G401 (cell line): ENCODE results near the gene FERMT3. TPM values are rescaled to one million over a fixed set of nuclear protein-coding genes. Genes with fewer than 3 reads are reported as not detected.

Source experiments
- DNase-seq: peaks from one replicate; pipeline ENCODE4 v3.0.0-alpha.2; 2015; ENCODE audit warnings: low spot score
- in situ Hi-C: cut with HindIII; loops from 2 replicates; pipeline ENCODE4 v1.10.0; 2016; ENCODE audit warnings: low sequenced_read_pairs, mixed read lengths
- total RNA-seq: library from RNA; depleted of rRNA; stranded (reverse); fragments of >200 nt; shearing (Covaris generic); gene quantifications from 2 replicates; pipeline ENCODE4 v1.2.3, GENCODE V29; 2014

Gene FERMT3
- total RNA-seq, 1 experiment from 2014 or later = 5.9 TPM

DNA sequence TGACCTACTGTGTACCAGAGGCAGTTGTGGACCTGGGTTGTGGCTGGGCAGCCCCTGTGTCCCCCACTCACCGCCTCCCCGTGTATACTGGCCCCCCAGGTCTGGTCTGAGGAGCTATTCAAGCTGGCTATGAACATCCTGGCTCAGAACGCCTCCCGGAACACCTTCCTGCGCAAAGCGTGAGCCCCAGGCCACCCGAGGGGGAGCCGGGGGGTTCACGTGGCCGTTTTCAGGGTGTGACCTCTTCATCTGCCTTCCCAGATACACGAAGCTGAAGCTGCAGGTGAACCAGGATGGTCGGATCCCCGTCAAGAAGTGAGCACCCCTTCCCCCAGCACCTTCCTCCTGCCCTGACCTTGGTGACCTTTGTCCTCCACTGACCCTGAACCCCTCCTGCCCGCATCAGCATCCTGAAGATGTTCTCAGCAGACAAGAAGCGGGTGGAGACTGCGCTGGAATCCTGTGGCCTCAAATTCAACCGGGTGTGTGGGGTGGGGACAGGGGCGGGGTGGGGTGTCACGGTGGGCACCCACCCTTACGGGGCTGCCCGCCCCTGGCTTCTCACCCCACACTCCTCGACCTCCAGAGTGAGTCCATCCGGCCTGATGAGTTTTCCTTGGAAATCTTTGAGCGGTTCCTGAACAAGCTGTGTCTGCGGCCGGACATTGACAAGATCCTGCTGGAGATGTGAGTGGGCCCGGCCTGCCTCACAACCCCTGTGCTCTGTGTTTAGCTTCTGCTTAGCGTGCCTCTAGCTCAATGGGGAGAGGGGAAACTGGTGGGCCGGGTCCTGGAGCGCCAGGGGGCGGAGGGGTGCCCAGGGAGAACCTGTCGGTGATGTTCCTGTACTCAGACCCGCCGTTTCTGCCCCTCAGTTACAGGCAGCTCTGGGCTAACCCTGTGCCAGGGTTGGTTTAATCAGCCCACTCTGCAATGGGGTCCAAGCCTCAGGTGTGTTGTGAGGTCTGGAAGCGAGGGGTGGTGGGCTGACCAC is 48.9 kb downstream of the FERMT3 start:
- no peak for DNase-seq
- in situ Hi-C loops = no loop called here

GRCh38 chr11:64256300-64256699 is 49.8 kb downstream of the FERMT3 start:
- in situ Hi-C loops = no loop called here
- DNase-seq = no peak

DNA sequence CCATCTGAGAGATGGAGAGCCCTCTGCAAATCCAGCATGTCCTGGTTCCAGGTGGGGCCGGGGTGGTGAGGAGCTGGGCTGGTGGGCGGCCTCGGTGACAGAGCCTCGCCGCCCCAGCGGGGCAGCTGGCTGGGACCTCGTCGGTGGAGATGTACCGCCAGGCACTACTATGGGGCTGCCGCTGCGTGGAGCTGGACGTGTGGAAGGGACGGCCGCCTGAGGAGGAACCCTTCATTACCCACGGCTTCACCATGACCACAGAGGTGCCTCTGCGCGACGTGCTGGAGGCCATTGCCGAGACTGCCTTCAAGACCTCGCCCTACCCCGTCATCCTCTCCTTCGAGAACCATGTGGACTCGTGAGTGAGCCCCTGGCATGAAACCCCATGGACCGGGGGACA is 51.8 kb downstream of the FERMT3 start:
- in situ Hi-C loops = no loop called here
- DNase-seq = no peak

DNA sequence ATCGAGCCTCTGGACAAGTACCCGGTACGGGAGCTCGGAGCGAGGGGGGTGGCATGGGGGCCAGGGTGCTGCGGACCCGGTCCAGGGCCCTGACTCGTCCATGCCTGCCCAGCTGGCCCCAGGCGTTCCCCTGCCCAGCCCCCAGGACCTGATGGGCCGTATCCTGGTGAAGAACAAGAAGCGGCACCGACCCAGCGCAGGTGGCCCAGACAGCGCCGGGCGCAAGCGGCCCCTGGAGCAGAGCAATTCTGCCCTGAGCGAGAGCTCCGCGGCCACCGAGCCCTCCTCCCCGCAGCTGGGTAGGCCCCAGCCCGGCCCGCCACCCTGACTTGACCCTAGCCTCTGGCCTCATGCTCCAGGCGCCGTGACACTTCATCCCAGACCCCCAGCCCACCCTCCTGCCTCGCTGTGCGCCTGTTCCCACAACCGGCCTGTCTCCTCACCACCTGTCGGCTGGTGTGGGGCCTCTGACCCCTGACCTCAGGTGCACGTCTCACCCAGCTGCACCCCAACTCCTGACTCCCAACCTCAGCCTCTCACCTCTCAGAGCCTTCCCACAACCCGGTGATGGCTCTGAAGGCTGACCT is 52.5 kb downstream of the FERMT3 start:
- in situ Hi-C loops = no loop called here
- no peak for DNase-seq

DNA sequence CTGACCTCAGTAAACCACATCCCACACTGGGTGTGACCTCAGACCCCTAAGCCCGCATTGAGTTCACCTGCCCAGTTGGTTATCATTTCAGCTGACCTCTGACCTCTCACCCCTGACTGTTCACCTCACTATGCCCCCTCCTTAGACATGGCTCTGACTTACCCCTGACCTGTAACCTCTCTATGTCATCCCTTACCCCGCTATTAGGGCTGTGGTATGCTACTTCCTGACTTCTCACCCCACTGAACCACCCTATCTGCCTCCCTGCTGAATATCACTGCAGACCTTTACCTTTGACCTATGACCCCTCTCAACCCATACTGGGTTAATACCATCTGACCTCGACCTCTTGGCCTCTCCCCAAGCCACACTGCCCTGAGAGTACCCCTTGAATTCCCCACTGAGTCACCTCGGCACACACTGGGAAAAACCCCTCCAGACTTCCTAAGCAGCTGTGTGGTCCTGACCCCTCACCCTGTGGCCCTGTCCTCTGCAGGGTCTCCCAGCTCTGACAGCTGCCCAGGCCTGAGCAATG is 53.1 kb downstream of the FERMT3 start:
- no peak for DNase-seq
- in situ Hi-C loops = no loop called here

DNA sequence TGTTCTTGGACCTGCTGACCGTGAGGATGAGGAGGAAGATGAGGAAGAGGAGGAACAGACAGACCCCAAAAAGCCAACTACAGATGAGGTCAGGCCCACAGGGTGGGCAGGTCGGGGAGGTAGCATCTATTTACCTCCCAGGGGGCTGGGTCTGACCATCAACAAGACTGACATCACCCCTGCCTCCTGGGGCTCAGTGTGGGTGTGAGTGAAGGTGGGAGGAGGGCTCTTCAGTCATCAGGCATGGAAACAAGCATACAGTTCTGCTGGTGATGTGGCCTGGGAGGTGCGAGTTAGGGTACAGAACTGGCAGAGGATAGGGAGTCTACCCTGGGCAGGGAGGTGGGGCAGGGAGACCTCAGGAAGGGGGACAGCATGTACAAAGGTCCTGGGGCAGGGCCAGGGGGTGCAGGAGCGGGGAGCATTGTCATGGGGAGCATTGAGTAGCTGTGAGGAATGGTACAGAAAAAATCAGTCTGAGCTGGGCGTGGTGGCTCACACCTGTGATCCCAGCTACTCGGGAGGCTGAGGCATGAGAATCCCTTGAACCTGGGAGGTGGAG is 53.7 kb downstream of the FERMT3 start:
- DNase-seq = no peak
- in situ Hi-C loops = no loop called here

DNA sequence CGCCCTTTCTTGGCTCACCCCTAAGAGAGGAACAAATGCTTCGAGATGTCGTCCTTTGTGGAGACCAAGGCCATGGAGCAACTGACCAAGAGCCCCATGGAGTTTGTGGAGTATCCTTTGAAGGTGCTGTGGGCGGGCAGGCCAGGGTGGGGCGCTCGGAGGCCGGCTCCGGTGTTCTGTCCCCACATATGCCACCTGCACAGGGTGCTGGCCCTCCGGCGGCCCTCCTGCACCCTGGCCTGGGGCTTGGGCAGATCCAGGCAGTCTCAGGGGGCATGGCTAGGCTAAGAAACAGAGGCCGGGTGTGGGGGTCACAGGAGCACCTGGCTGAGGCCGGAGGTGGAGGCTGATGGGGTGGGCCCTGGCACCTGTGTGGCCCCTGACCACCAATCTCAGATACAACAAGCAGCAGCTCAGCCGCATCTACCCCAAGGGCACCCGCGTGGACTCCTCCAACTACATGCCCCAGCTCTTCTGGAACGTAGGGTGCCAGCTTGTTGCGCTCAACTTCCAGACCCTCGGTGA is 55.1 kb downstream of the FERMT3 start:
- in situ Hi-C loops = no loop called here
- no peak for DNase-seq

DNA sequence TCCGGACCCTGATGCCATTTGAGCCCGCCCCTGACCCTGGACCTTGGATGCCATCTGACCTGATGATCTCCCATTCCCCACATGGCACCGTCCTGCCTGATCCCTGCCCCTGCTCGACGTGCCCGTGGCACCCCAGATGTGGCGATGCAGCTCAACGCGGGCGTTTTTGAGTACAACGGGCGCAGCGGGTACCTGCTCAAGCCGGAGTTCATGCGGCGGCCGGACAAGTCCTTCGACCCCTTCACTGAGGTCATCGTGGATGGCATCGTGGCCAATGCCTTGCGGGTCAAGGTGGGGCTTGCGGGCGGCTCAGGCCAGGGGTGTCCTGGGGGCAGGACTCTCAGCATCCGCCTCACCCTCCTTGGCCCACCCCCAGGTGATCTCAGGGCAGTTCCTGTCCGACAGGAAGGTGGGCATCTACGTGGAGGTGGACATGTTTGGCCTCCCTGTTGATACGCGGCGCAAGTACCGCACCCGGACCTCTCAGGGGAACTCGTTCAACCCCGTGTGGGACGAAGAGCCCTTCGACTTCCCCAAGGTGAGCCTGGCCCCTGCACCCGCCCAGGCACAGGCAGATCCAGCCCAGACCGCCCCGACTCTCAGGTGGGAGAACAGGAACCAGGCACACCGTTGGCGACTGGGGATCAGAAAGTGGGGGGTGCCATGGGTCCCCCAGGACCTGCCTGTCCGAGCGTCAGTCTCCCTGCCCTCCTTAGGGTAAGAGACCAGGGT is 55.9 kb downstream of the FERMT3 start:
- no peak for DNase-seq
- in situ Hi-C loops = no loop called here

DNA sequence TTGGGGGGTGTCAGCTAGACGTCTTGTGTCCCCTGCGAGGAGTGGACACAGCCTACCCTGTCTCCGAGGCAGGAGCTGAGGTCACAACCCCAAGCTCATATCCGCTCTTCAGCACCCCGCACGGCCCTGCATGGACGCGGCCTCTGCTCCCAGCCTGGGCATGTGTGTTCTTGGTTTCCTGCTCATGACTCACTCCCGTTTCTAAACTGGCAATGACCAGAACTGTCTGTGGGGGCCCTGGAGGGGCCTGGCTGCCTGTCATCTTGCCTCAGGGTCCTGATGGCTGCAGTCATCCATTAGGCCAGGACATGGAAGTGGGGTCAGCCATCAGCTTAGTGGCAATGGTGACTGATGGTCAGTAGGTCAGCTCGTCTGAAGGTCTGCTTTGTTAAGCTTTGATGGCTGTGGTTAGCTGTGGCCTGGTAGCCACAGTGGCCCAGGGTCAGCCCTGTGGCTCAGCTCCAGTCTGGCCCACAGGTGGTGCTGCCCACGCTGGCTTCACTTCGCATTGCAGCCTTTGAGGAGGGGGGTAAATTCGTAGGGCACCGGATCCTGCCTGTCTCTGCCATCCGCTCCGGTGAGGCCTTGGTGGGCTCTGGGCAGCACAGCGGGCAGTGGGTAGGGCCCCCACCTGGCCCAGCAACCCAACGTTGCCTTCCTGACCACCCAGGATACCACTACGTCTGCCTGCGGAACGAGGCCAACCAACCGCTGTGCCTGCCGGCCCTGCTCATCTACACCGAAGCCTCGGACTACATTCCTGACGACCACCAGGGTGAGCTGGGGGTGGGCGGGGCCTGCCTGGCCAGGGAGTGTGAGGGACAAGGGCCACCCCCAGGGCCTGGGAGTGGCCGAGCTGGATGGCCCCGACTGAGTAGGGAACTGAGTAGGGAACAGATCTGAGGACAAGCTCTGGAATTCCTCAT is 56.8 kb downstream of the FERMT3 start:
- DNase-seq = no peak
- in situ Hi-C loops = no loop called here

DNA sequence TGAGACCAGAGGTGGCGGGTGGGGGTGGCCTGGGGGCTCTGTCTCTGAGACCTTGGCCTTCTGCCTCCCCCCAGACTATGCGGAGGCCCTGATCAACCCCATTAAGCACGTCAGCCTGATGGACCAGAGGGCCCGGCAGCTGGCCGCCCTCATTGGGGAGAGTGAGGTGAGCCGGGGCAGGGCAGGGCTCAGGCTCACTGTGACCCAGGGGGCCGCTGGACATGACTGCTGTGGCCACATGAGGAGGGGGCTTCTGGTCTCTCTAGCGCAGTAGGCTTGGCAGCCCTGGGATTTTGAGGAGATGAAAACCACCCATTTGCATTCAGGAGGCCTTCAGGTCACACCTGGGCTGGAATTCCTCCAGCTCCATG is 57.4 kb downstream of the FERMT3 start:
- in situ Hi-C loops = no loop called here
- DNase-seq = no peak

DNA sequence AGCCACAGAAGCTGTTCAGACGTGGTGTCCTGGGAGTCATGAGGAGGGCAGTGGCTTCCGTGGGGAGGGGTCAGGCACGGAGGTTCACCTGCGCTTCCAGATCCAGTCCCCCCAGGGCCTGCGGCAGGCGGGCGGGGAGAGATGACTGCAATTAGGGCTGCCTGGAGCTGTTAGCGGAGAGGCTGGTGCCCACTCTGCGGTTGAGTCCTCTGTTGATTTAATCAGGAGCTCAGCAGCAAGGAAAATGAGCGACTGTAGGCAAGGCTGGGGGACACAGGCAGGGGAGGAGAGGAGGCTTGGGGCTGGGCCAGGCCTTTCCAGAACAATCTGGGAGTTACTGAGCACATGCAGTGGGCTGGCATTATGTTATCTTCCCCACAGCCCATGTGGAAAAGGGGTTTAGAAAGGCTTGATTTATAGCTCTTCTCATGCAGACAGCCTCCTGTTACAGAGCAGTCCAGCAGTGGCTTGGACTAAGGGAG is 57.9 kb downstream of the FERMT3 start:
- in situ Hi-C loops = no loop called here
- peak; percentile 35 for DNase-seq

GRCh38 chr11:64265176-64266160 is 58.9 kb downstream of the FERMT3 start:
- no peak for DNase-seq
- in situ Hi-C loops = no loop called here

DNA sequence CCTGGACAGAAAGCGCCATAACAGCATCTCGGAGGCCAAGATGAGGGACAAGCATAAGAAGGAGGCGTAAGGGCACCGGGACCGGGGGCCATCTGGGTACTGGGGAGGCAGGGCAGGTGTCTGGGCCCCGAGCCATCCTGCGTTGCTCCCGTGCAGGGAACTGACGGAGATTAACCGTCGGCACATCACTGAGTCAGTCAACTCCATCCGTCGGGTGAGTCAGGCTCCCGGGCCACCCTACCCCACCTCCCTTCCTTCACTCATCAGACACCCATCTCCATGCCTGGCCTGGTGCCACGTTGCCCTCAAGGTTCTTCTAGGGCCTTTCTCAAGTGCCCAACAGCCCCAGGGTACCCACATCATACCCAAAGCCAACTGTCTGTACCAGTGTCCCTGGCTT is 59.8 kb downstream of the FERMT3 start:
- no peak for DNase-seq

DNA sequence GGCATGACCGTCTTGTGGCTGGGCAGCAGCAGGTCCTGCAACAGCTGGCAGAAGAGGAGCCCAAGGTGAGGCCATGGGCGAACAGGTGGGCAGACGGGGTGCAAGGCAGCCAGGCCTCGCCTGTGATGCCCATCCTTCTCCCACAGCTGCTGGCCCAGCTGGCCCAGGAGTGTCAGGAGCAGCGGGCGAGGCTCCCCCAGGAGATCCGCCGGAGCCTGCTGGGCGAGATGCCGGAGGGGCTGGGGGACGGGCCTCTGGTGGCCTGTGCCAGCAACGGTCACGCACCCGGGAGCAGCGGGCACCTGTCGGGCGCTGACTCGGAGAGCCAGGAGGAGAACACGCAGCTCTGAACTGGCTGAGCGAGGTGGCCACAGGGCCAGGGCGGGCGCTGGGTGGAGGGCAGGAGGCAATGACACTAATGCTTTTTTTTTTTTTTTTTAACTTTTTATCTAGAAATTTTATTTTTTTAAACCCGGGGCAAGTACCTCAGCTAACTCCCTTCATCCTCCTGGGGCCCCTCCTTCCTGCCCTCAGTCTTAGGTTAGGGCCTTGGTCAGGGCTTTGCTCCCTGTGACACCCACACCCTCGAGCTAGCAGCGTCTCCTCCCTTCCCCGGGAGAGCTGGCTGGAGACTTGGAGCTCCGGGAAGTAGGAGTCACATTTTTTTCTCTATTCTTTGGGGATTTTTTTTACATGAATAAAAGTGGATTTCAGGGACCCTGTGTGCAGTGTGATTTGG is 60.9 kb downstream of the FERMT3 start:
- in situ Hi-C loops = no loop called here
- no peak for DNase-seq

More for the DNA sequence above, 59.8 kb downstream of the FERMT3 start:
- in situ Hi-C loops = no loop called here

DNA sequence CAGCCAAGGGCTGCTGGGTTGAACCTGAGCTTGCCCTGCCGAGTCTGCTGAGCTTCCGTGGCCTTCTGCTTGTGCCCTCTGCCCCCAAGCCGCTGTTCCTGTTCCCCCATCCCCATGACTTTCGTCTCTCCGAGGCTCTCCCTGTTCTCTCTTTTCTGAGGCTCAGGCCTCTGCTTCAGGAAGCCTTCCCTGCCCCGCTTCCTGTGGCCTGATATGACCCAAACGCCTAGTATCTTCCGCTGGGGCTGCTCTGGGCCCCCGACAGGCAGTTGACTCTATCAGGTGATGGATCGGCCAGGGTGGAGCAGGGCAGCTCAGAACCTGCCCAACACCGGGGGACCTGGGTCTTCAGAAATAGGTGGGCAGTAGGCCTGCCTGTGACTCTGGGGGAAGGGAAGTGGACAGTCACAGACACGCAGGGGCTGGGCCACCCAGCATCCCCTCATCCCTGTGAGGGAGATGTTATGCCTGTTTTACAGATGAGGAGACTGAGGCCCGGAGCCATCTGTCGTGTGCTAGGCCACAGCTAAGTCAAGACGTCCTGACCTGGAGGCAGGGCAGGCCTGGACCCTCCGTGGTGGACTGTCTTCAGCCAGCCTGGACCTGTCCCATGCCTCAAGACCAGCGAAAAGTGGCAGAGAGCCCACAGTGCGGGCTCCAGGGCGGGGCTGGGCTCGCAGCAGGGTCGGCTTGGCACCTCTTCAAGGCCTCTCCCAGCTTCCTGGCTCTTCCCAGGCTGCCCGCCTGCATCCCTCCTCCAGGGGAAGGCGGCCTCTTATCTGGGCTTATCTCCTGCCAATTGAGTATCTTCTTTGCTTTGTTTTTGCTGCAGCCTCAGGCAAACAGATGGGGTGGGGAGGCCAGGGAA is 61.7 kb downstream of the FERMT3 start:
- no peak for DNase-seq
- in situ Hi-C loops = no loop called here
